HEK293 (cell line): Measurements from ENCODE around the gene CREBBP.

ENCODE experiments used
- CTCF ChIA-PET: fragments of 350-600 bp; formaldehyde crosslinking; extraction: SDS; loops from one replicate; lab custom pipeline; 2021; ENCODE audit warnings: antibody characterized with exemption; lab: Yijun Ruan, JAX
- POLR2A ChIA-PET: fragments of 300-600 bp; formaldehyde crosslinking; extraction: SDS; loops from one replicate; lab custom pipeline; 2020; ENCODE audit warnings: antibody characterized with exemption, inconsistent platforms; lab: Yijun Ruan, JAX
- H3K27ac ChIP-seq: fragments of 200-500 bp; sonication (Bioruptor generic); 2 replicates; pipeline ENCODE4 v1.5.1; 2014; ENCODE audit warnings: low read depth, low read length, control low read depth, inconsistent platforms; ENCODE audit errors: extremely low read depth
- H3K36me3 ChIP-seq, 2 experiments: fragments of 200-500 bp in 1 of 2; sonication (Bioruptor generic) in 1 of 2; 1 replicate in 1 of 2; 2 replicates in 1 of 2; pipeline ENCODE4 v1.5.1; 2014 to 2017; ENCODE audit warnings: inconsistent platforms in 2 of 2, low read length in 2 of 2; ENCODE audit not compliant: control insufficient read depth in 2 of 2, insufficient read depth in 1 of 2
- H3K4me1 ChIP-seq: fragments of 200-500 bp; sonication (Bioruptor generic); 2 replicates; pipeline ENCODE4 v1.5.1; 2014; ENCODE audit warnings: mild to moderate bottlenecking, low read length, inconsistent platforms; ENCODE audit not compliant: control insufficient read depth, insufficient read depth
- H3K4me3 ChIP-seq: 2 replicates; pipeline ENCODE4 v1.5.1; 2011; ENCODE audit warnings: low read depth, mild to moderate bottlenecking, control low read depth, low read length, moderate library complexity
- H3K9me3 ChIP-seq: fragments of 200-500 bp; sonication (Bioruptor generic); 2 replicates; pipeline ENCODE4 v1.5.1; 2014; ENCODE audit warnings: low read depth, low read length, inconsistent platforms; ENCODE audit not compliant: control insufficient read depth, insufficient read depth
- EGR2 ChIP-seq: fragments of 450-650 bp; formaldehyde crosslinking; IDR thresholded peaks from 2 replicates; pipeline ENCODE4 v1.5.1; 2016; ENCODE audit warnings: low read depth, missing biosample characterization, missing genetic modification characterization
- GLI2 ChIP-seq: fragments of 450-650 bp; formaldehyde crosslinking; IDR thresholded peaks from 2 replicates; pipeline ENCODE4; 2017; ENCODE audit warnings: missing biosample characterization, missing genetic modification characterization, low read depth, borderline replicate concordance
- GLIS1 ChIP-seq: fragments of 450-650 bp; formaldehyde crosslinking; IDR thresholded peaks from 2 replicates; pipeline ENCODE4 v1.5.1; 2016; ENCODE audit warnings: missing biosample characterization, missing genetic modification characterization
- HOXD13 ChIP-seq: sonication (generic); formaldehyde crosslinking; IDR thresholded peaks from 2 replicates; pipeline ENCODE4 v1.8.0; 2022; ENCODE audit warnings: missing genetic modification reagents, borderline replicate concordance
- TRIM28 ChIP-seq: IDR thresholded peaks from 2 replicates; pipeline ENCODE4 v1.6.1; 2011; ENCODE audit warnings: low read length, control low read depth, borderline replicate concordance
- ZEB2 ChIP-seq: fragments of 450-650 bp; formaldehyde crosslinking; IDR thresholded peaks from 2 replicates; pipeline ENCODE4 v1.5.1; 2016; ENCODE audit warnings: missing biosample characterization, missing genetic modification characterization
- ZFP41 ChIP-seq: fragments of 450-650 bp; formaldehyde crosslinking; IDR thresholded peaks from 2 replicates; pipeline ENCODE4 v1.5.1; 2016; ENCODE audit warnings: missing biosample characterization, missing genetic modification characterization, borderline replicate concordance
- ZNF175 ChIP-seq: fragments of 450-650 bp; formaldehyde crosslinking; IDR thresholded peaks from 2 replicates; pipeline ENCODE4 v1.5.1; 2016; ENCODE audit warnings: missing biosample characterization, missing genetic modification characterization
- ZNF214 ChIP-seq: fragments of 450-650 bp; formaldehyde crosslinking; IDR thresholded peaks from 2 replicates; pipeline ENCODE4 v1.5.1; 2017; ENCODE audit warnings: missing biosample characterization, mild to moderate bottlenecking, missing genetic modification characterization, borderline replicate concordance
- ZNF23 ChIP-seq: fragments of 450-650 bp; formaldehyde crosslinking; IDR thresholded peaks from 2 replicates; pipeline ENCODE4 v1.5.1; 2016; ENCODE audit warnings: missing biosample characterization, missing genetic modification characterization, borderline replicate concordance
- ZNF266 ChIP-seq: fragments of 450-650 bp; formaldehyde crosslinking; IDR thresholded peaks from 2 replicates; pipeline ENCODE4 v1.5.1; 2016; ENCODE audit warnings: missing biosample characterization, missing genetic modification characterization, low read depth
- ZNF274 ChIP-seq, 2 experiments: fragments of 200-500 bp in 1 of 2; fragments of 450-650 bp in 1 of 2; sonication (Bioruptor generic) in 1 of 2; formaldehyde crosslinking in 1 of 2; IDR thresholded peaks; 2 replicates each; pipeline versions ENCODE4 v1.5.1 to v1.6.1; 2014 to 2016; ENCODE audit warnings: borderline replicate concordance in 1 of 2, inconsistent platforms in 1 of 2, low read length in 1 of 2, missing biosample characterization in 1 of 2, missing genetic modification characterization in 1 of 2
- ZNF311 ChIP-seq: fragments of 450-650 bp; formaldehyde crosslinking; IDR thresholded peaks from 2 replicates; pipeline ENCODE4 v1.5.1; 2017; ENCODE audit warnings: missing biosample characterization, missing genetic modification characterization, borderline replicate concordance
- ZNF48 ChIP-seq: fragments of 450-650 bp; formaldehyde crosslinking; IDR thresholded peaks from 2 replicates; pipeline ENCODE4 v1.5.1; 2016; ENCODE audit warnings: missing biosample characterization, missing genetic modification characterization
- ZNF521 ChIP-seq: fragments of 450-650 bp; formaldehyde crosslinking; IDR thresholded peaks from 2 replicates; pipeline ENCODE4 v1.5.1; 2017; ENCODE audit warnings: missing biosample characterization, mild to moderate bottlenecking, missing genetic modification characterization
- ZNF558 ChIP-seq: fragments of 450-650 bp; formaldehyde crosslinking; IDR thresholded peaks from 2 replicates; pipeline ENCODE4 v1.5.1; 2016; ENCODE audit warnings: missing biosample characterization, missing genetic modification characterization
- ZNF660 ChIP-seq: fragments of 450-650 bp; IDR thresholded peaks from 2 replicates; pipeline ENCODE4 v1.5.1; 2018; ENCODE audit warnings: missing biosample characterization, mild to moderate bottlenecking, missing genetic modification characterization
- ZNF701 ChIP-seq: fragments of 450-650 bp; formaldehyde crosslinking; IDR thresholded peaks from 2 replicates; pipeline ENCODE4 v1.5.1; 2016; ENCODE audit warnings: missing biosample characterization, missing genetic modification characterization
- ZSCAN30 ChIP-seq: fragments of 450-650 bp; IDR thresholded peaks from 2 replicates; pipeline ENCODE4 v1.5.1; 2018; ENCODE audit warnings: missing biosample characterization, mild to moderate bottlenecking, missing genetic modification characterization, moderate library complexity
- TF ChIP-seq, protein P1 (sequence below): fragments of 450-650 bp; formaldehyde crosslinking; IDR thresholded peaks from 2 replicates; pipeline ENCODE4 v1.5.1; 2017; ENCODE audit warnings: missing biosample characterization, missing genetic modification characterization
- TF ChIP-seq, protein P2 (sequence below): fragments of 450-650 bp; IDR thresholded peaks from 2 replicates; pipeline ENCODE4 v1.5.1; 2018; ENCODE audit warnings: missing biosample characterization, mild to moderate bottlenecking, missing genetic modification characterization
- TF ChIP-seq, protein P3 (sequence below): fragments of 450-650 bp; formaldehyde crosslinking; IDR thresholded peaks from 2 replicates; pipeline ENCODE4 v1.5.1; 2016; ENCODE audit warnings: missing biosample characterization, missing genetic modification characterization
- TF ChIP-seq, protein P4 (sequence below): fragments of 450-650 bp; formaldehyde crosslinking; IDR thresholded peaks from 2 replicates; pipeline ENCODE4 v1.5.1; 2016; ENCODE audit warnings: missing biosample characterization, missing genetic modification characterization, borderline replicate concordance

CREBBP gene

DNA sequence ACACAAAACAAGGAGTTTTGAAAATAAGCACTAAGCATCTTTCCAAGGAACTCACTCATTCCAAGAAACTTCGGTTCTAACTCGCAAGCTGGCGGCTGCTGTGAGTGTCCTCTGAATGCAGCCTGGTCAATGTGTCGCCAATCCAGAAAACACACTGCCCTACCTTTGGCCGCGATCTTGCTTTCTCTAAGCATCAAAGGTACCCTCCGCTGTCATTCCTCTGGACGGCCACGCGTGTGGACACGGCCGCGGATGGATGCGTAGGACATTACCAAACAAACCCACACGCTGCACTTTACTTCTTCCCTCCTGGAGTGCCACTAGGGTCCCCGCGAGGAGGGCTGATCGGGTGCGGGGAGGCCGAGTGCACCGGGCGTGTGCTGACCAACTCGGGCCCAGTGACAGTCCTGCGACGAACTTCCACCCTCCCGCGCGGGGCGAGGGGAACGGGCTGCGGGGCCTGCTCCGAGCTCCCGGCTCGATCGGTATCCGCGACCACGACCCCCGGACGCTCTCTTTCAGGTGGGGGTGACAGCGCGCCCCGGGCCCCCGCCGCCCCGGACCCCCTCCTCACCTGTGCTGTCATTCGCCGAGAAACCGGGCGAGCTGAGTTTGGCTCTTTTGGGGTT lies 1.1 kb downstream of the CREBBP start (continued):
- TF ChIP-seq ZNF23 (tag by site-specific recombination) = no peak
- no peak for TF ChIP-seq ZNF558 (tag by site-specific recombination)
- TF ChIP-seq GLIS1 (tag by site-specific recombination) = peak; percentile 27; the same call in 1 of the 2 replicates
- no peak for TF ChIP-seq ZSCAN30 (tag by site-specific recombination)
- peak; percentile 26; the same call in 1 of the 2 replicates for TF ChIP-seq EGR2 (tag by site-specific recombination)
- TF ChIP-seq, protein P1, sequence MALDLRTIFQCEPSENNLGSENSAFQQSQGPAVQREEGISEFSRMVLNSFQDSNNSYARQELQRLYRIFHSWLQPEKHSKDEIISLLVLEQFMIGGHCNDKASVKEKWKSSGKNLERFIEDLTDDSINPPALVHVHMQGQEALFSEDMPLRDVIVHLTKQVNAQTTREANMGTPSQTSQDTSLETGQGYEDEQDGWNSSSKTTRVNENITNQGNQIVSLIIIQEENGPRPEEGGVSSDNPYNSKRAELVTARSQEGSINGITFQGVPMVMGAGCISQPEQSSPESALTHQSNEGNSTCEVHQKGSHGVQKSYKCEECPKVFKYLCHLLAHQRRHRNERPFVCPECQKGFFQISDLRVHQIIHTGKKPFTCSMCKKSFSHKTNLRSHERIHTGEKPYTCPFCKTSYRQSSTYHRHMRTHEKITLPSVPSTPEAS = peak; percentile 77
- 0 out of 2 replicates have a peak, but pooled peaks have one; percentile 45 for TF ChIP-seq ZEB2 (tag by site-specific recombination)
- TF ChIP-seq GLI2 (tag by site-specific recombination) = no peak
- no peak for TF ChIP-seq ZNF48 (tag by site-specific recombination)
- TF ChIP-seq TRIM28 = no peak
- TF ChIP-seq HOXD13 (CRISPR knock-in tag) = no peak

DNA sequence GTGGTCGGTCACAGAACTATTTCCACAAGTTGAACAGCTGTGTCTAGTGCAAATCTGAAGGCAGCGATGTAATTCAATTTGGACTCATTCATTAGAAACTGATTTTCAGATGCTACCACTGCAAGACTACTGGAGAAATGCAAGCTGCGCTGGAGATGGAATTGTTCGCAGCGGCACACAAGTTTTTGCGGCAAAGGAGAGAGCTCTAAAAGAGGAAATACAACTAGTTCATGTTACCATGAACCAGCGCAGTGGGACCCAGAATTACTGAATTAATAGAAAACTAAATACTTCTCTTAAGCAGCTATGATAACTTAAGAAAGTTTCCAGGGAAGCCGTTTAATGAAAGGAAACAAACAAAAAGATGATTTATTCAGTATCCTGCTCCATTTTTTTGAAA lies 1.9 kb downstream of the CREBBP start:
- Histone ChIP-seq H3K27ac (no peak overlapping the region), H3K4me3 (peak overlapping the region; percentile 93), H3K9me3 (no peaks in the 10 kb centered on the region), H3K4me1 (peaks cover 18% of the 10 kb centered on the region), H3K36me3 (peaks cover 0 to 15% of the 10 kb centered on the region in 2 experiments; a peak in 2 of 3 replicates)
- ChIA-PET POLR2A (no interaction called here), CTCF (interaction anchor here (0.6 to 1.6 kb wide), 6 partner anchors 12 to 296 kb away, joined by 3 to 6 read pairs (median 4); no protein-coding TSS in a partner anchor)
- no peak for TF ChIP-seq ZNF175 (tag by site-specific recombination)
- TF ChIP-seq ZNF311 (tag by site-specific recombination) = no peak
- no peak for TF ChIP-seq ZNF274 (IDR thresholded peaks at IDR 0.05; ENCODE audit: low read length)
- TF ChIP-seq ZNF274 (tag by site-specific recombination; IDR thresholded peaks at IDR 0.05; ENCODE audit: borderline replicate concordance) = no peak
- TF ChIP-seq, protein P2, sequence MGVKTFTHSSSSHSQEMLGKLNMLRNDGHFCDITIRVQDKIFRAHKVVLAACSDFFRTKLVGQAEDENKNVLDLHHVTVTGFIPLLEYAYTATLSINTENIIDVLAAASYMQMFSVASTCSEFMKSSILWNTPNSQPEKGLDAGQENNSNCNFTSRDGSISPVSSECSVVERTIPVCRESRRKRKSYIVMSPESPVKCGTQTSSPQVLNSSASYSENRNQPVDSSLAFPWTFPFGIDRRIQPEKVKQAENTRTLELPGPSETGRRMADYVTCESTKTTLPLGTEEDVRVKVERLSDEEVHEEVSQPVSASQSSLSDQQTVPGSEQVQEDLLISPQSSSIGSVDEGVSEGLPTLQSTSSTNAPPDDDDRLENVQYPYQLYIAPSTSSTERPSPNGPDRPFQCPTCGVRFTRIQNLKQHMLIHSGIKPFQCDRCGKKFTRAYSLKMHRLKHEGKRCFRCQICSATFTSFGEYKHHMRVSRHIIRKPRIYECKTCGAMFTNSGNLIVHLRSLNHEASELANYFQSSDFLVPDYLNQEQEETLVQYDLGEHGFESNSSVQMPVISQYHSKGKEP (tag by site-specific recombination) = no peak
- TF ChIP-seq ZNF266 (tag by site-specific recombination) = no peak
- TF ChIP-seq, protein P3, sequence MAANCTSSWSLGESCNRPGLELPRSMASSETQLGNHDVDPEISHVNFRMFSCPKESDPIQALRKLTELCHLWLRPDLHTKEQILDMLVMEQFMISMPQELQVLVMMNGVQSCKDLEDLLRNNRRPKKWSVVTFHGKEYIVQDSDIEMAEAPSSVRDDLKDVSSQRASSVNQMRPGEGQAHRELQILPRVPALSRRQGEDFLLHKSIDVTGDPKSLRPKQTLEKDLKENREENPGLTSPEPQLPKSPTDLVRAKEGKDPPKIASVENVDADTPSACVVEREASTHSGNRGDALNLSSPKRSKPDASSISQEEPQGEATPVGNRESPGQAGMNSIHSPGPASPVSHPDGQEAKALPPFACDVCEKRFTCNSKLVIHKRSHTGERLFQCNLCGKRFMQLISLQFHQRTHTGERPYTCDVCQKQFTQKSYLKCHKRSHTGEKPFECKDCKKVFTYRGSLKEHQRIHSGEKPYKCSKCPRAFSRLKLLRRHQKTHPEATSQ (tag by site-specific recombination) = no peak
- TF ChIP-seq ZNF214 (tag by site-specific recombination) = no peak
- TF ChIP-seq ZNF701 (tag by site-specific recombination) = no peak
- TF ChIP-seq, protein P4, sequence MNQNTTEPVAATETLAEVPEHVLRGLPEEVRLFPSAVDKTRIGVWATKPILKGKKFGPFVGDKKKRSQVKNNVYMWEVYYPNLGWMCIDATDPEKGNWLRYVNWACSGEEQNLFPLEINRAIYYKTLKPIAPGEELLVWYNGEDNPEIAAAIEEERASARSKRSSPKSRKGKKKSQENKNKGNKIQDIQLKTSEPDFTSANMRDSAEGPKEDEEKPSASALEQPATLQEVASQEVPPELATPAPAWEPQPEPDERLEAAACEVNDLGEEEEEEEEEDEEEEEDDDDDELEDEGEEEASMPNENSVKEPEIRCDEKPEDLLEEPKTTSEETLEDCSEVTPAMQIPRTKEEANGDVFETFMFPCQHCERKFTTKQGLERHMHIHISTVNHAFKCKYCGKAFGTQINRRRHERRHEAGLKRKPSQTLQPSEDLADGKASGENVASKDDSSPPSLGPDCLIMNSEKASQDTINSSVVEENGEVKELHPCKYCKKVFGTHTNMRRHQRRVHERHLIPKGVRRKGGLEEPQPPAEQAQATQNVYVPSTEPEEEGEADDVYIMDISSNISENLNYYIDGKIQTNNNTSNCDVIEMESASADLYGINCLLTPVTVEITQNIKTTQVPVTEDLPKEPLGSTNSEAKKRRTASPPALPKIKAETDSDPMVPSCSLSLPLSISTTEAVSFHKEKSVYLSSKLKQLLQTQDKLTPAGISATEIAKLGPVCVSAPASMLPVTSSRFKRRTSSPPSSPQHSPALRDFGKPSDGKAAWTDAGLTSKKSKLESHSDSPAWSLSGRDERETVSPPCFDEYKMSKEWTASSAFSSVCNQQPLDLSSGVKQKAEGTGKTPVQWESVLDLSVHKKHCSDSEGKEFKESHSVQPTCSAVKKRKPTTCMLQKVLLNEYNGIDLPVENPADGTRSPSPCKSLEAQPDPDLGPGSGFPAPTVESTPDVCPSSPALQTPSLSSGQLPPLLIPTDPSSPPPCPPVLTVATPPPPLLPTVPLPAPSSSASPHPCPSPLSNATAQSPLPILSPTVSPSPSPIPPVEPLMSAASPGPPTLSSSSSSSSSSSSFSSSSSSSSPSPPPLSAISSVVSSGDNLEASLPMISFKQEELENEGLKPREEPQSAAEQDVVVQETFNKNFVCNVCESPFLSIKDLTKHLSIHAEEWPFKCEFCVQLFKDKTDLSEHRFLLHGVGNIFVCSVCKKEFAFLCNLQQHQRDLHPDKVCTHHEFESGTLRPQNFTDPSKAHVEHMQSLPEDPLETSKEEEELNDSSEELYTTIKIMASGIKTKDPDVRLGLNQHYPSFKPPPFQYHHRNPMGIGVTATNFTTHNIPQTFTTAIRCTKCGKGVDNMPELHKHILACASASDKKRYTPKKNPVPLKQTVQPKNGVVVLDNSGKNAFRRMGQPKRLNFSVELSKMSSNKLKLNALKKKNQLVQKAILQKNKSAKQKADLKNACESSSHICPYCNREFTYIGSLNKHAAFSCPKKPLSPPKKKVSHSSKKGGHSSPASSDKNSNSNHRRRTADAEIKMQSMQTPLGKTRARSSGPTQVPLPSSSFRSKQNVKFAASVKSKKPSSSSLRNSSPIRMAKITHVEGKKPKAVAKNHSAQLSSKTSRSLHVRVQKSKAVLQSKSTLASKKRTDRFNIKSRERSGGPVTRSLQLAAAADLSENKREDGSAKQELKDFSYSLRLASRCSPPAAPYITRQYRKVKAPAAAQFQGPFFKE (tag by site-specific recombination) = no peak
- 0 out of 2 replicates have a peak, but pooled peaks have one; percentile 24 for TF ChIP-seq ZNF660 (tag by site-specific recombination)
- no peak for TF ChIP-seq ZNF521 (tag by site-specific recombination)
- TF ChIP-seq ZFP41 (tag by site-specific recombination) = no peak
